MM.1S (cell line): Measurements from ENCODE around the gene BCAS3.

Experiments used
- CTCF ChIP-seq: fragments of 300-600 bp; sonication (generic); IDR thresholded peaks from 2 replicates; pipeline ENCODE4 v1.5.1; 2016; ENCODE audit warnings: antibody characterized with exemption, low read length, mixed read lengths
- EZH2phosphoT487 ChIP-seq: fragments of 300-600 bp; sonication (generic); IDR thresholded peaks from 2 replicates; pipeline ENCODE4 v1.6.1; 2018; ENCODE audit warnings: antibody characterized with exemption, low read length

DNA sequence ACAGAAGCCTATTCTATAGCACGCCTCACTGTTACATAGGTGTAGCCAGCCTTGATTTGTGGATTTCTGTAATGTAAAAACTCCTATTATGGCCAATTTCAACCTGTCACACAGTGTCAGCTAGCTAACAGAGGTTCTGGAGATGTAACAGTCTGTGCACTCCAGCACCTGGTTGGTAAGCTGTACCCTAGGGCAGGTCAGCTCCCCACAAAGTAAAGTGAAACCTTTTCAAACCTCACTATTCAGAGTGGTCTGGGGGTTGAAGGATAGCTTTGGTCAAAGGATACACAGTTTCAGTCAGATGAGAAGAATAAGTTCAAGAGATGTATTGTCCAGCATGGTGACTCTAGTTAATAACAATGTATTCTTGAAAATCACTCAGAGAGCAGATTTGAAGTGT lies 693.5 kb downstream of the BCAS3 start:
- TF ChIP-seq CTCF (no peak), EZH2phosphoT487 (no peak)
